Caki2 (cell line): ENCODE results near the gene LIX1. TPM values are rescaled to one million over a fixed set of nuclear protein-coding genes. Genes with fewer than 3 reads are reported as not detected.
"Not testable (repeated sequence)": the region's sequence is repeated elsewhere in the genome, so short reads cannot be mapped to it uniquely, and the experiment has no call there.

Experiments used
- DNase-seq: peaks from one replicate; pipeline ENCODE4 v3.0.0-alpha.2; 2015; ENCODE audit warnings: low read depth
- in situ Hi-C: cut with HindIII; loops from 2 replicates; pipeline ENCODE4 v1.10.0; 2016; ENCODE audit warnings: low sequenced_read_pairs, low pct_unique_long_range_greater_than_20kb, mixed read lengths
- total RNA-seq: library from RNA; depleted of rRNA; stranded (reverse); fragments of >200 nt; shearing (Covaris generic); gene quantifications from 2 replicates; pipeline ENCODE4 v1.2.3, GENCODE V29; 2014; ENCODE audit warnings: low replicate concordance; rRNA removed

Gene LIX1
- total RNA-seq = not detected in 2 replicates

GRCh38 chr5:97142521-97143254 is at the start of gene LIX1:
Gene LIX1 (minus strand): TSS chr5:97142611. CDS start chr5:97142576, 35 bp downstream.
- in situ Hi-C loops = no loop called here
- peak; percentile 14 for DNase-seq

DNA sequence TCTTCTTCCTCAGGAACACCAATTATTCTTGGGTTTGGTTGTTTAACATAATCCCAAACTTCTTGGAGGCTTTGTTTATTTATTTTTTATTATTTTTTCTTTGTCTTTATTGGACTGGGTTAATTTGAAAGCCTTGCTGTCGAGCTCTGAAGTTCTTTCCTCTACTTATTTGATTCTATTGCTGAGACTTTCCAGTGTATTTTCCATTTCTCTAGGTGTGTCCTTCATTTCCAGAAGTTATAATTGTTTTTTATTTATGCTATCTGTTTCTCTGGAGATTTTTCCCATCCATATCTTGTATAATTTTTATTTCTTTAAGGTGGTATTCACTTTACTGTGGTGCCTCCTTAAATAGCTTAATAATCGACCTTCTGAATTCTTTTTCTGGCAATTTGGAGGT is 49.5 kb upstream of the LIX1 start:
- in situ Hi-C loops = no loop called here
- no peak for DNase-seq

DNA sequence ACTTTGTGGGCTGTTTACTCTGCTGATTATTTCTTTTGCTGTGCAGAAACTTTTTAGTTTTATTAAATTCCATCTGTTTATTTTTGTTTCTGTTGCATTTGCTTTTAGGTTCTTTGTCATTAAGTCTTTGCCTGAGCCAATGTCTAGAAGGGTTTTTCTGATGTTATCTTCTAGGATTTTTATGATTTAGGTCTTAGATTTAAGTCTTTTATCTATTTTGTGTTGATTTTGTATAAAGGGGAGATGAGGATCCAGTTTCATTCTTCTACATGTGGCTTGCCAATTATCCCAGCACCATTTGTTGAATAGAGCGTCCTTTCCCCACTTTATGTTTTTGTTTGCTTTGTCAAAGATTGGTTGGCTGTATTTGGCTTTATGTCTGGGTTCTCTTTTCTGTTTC is 47.1 kb upstream of the LIX1 start:
- DNase-seq, in situ Hi-C loops: not testable (repeated sequence)

GRCh38 chr5:97183930-97184213 is 41.5 kb upstream of the LIX1 start:
- in situ Hi-C loops = no loop called here
- no peak for DNase-seq

DNA sequence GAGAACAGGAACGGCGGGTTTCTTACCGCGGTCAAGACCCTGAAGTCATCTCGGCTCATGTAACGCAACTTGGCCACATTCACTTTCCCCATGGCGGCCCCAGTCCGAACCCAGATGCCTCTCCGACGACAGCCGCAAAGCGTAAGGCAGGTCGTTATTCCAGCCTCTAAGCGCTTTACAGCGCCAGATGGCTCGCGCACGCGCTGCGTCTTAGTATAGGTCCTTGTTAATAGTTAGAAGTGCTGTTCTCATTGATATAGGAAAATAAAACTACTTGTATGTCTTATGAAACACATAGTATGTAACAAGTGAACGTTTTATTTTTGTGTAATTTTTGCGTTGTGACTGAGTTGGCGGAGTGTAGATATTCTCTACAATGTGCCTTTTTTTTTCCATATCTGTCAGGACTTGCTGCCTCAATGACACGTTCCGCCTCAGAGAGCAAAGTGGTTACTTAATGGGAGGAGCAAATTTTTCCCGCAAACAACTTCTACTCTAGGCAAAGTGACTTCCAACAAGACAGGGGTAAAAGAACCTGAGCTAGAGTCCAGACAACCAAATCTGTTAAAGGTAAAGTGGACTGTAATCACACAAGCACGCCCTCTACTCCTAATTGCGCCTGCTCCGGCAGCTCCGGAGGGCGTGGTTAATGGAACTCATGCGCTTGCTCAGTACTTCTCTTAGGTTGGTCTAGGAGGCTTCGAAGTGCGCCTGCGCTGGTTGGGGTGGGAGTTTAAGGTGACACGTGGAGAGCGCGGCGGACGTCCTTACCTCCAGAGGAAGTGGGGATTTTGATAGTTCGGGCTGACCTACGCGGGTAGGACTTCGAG is 40.9 kb upstream of the LIX1 start, which contains the start of gene RIOK2:
RIOK2 (minus strand) TSS at position 148 of the 830 bp plus-strand sequence; CDS start at position 92, 56 bp downstream.
- DNase-seq = peak; percentile 94
- in situ Hi-C loops = no loop called here

DNA sequence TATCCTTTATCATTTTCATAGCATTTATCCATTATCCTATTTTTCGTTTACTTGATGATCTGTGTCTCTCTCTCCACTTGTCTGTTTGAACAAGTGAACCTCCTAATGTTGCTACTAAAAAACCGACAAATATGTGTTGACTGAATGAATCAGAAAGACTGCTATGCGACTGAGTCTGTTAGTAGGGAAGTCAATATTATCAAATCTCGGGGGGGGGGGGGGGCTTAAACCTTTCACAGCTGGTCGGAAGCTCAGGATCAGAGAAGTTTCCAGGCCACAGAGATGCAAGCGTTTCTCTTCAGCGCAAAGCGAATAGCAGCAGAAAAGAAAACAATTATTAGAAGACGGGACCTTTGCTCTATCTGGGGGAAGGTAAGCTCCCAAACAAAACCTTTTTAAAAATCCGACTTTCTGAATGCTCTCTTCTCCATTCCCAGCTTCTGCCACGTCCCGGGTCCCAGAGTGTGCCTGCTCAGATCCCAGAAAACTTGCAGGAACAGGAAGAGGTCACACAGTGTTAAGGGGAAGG is 40.2 kb upstream of the LIX1 start:
- DNase-seq = no peak
- in situ Hi-C loops = no loop called here

DNA sequence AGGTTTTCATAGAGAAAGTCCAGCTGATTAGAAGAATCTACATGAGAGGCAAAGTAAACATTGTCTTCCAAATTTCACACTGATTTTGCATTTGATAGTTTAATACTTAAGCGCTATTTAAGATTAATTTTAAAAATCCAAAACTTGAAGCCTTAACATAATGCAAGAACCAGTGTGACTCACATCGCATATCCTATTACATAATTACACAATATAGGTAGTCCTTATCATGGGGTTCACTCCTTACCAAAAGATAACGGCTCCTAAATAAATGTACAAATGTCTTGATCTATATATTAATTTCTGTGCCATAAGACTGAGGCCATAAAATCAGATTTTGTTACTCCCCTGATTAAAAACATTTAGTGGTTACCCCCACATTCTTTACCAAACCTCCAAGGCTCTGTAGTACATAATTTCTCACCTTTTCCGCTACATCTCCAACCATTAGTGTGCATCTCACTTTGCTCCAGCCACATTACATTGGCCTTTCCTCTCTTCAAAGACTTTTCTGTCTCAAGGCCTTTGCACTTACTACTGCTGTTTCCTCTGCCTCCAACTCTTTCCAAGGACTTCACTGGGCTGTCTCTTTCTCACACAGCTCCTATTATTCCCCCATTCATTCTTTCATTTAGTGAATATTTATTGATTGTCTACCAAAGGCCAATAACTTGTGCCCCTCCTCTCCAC is 39.6 kb upstream of the LIX1 start:
- no peak for DNase-seq
- in situ Hi-C loops = no loop called here

GRCh38 chr5:97179457-97179856 is 37.0 kb upstream of the LIX1 start:
- DNase-seq, in situ Hi-C loops: not testable (repeated sequence)

GRCh38 chr5:97172227-97172626 is 29.8 kb upstream of the LIX1 start:
- DNase-seq = no peak
- in situ Hi-C loops = no loop called here

DNA sequence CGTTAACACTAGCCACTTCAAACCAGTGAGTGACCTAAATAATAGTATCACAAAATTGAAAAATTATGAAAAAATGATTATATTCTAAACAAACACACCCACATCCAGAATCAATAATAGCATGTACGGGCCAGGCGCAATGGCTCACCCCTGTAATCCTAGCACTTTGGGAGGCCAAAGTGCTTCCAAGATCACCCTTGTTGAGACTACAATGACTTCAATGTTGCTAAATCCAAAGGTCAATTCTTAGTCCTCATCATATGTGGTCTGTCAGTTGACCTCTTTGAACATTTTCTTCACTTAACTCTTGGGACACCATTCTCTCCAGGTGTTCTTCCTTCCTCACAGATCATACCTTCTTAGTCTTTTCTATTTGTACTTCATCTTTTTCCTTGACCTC is 29.3 kb upstream of the LIX1 start:
- no peak for DNase-seq
- in situ Hi-C loops = no loop called here

- DNase-seq = no peak
- in situ Hi-C loops = no loop called here
These were observed 25.0 kb upstream of the LIX1 start for GRCh38 chr5:97167435-97167834.

GRCh38 chr5:97165726-97166125 is 23.3 kb upstream of the LIX1 start:
- in situ Hi-C loops = no loop called here
- DNase-seq = peak; percentile 8

DNA sequence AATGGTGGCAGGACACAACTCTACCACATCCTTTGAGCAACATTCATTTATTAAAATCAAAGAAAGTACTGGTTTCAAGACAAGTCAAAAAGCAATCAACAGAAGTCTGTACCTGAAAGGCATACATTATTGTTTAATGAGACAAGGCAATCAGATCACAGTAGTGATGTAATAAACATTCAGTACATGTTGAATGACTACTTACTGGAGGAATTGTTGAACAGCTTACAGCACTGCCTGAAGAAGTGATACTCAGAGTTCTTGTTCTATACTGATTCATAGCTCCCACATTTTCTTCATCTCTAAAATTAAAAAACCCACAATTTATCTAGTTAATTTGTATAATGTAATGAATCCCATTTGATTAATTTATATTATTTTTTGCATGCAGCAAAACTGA is 22.4 kb upstream of the LIX1 start:
- DNase-seq = no peak
- in situ Hi-C loops = no loop called here

DNA sequence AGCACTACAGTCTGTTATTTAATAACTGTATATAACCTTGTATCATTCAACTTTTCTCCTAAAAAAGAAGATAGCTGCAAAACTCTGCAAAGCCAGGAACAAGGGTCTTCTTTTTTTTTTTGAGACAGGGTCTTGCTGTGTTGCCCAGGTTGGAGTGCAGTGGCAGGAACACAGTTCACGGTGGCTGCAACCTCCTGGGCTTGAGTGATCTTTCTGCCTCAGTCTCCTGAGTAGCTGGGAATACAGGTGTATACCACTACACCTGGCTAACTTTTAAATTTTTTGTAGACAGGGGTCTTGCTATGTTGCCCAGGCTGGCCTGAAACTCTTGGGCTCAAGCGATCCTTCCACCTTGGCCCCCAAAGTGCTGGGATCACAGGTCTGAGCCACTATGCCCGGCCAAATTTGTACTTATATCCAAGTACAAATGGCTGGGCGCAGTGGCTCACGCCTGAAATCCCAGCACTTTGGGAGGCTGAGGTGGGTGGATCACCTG is 21.4 kb upstream of the LIX1 start:
- no peak for DNase-seq
- in situ Hi-C loops = no loop called here

DNA sequence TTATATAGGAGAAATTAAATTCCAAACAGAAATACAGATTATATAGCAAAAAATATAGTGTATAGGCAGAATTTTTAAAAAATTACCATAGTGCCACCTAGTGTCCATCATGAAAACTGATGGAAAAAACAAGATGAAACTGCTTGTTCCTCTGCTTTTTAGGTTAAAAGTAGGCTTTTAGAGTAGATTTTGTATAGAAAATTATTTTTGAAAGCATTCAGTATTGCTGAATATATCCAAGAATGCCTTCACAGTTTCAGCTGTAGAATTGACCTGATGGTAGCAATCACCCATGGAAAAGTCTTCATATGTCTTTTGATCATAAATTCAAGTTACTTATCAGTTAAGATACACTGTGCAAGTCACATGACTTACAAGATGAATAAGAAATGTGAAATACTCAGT is 21.0 kb upstream of the LIX1 start:
- DNase-seq = peak; percentile 11
- in situ Hi-C loops = no loop called here

DNA sequence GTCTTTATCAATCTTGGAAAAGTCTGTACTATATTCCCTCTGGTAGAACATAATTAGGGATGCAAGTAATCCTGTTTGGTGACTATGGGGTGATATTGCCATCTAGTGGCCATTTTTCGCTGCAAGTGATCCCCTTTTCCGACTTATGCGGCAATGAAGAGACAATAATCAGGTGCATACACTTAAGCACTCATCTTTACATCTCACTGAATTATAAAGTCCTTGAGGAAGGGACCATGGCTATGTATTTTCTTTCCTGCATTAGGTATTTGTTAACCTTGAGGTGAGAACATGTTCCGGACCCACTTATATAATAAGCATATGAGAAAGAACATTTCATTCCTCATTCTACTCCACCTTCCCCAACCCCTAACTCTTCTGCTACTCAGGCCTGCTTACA is 19.6 kb upstream of the LIX1 start:
- peak; percentile 44 for DNase-seq
- in situ Hi-C loops = no loop called here

GRCh38 chr5:97157689-97158088 is 15.3 kb upstream of the LIX1 start:
- no peak for DNase-seq
- in situ Hi-C loops = no loop called here

DNA sequence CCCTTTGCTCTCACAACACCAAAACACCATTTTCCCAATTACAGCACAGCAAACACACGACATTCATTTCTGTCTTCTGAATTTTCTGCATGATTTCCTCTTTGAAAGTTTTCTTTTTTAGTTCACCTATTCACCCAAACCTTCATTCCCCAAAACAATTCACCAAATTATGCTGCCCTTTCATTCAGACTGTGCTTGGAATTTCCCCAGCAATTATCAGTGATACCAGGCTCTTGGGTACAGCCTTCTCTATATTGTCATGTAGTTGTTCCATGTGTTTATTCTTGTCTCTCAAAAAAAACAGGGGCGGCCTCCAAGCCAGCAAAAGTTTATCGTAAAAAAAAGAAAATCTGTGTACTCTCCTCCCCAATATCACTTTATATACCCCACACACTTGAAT is 9.0 kb upstream of the LIX1 start:
- in situ Hi-C loops = no loop called here
- DNase-seq = no peak

DNA sequence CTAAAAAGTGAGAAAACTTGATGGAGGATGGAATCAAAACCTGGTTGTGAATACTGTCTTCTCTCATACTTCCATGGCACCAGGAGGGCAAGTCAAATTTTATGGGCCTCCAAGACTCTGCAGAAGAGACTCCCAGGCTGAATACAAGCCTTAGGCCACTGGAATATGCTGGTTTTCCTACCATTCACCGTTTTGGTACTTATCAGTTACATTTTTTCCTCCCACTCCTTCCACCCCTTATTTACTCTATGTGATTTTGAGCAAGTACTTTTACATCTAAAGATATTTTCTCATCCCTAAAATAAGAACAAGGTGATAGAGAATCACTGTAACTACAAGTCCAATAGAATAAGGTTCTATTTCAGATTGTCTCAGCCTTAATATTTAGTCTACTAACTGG is 8.0 kb upstream of the LIX1 start:
- no peak for DNase-seq
- in situ Hi-C loops = no loop called here
